Tongue (tissue), 2 donors: ENCODE results near the gene MED10. TPM values are rescaled to one million over a fixed set of nuclear protein-coding genes. Genes with fewer than 3 reads are reported as not detected.
"Not testable (repeated sequence)": the region's sequence is repeated elsewhere in the genome, so short reads cannot be mapped to it uniquely, and the experiment has no call there.

Source experiments
- DNase-seq: peaks from one replicate; pipeline ENCODE4 v3.0.0-alpha.2; 2015
- total RNA-seq: library from RNA; depleted of rRNA; stranded (reverse); fragments of >200 nt; gene quantifications from one replicate; pipeline ENCODE4 v1.2.3, GENCODE V29; 2014

The MED10 gene
- total RNA-seq, 1 donor from 2014 or later: 18.7 TPM

- DNase-seq: no peak
These were observed 5.9 kb downstream of the MED10 start for GRCh38 chr5:6372251-6373080.

GRCh38 chr5:6371079-6371810 lies 7.1 kb downstream of the MED10 start:
- no peak for DNase-seq

GRCh38 chr5:6370580-6370979 lies 7.8 kb downstream of the MED10 start:
- no peak for DNase-seq

GRCh38 chr5:6365977-6366590 lies 12.3 kb downstream of the MED10 start:
- no peak for DNase-seq

- DNase-seq: no peak
These were observed 13.0 kb downstream of the MED10 start for GRCh38 chr5:6365142-6365976.

GRCh38 chr5:6363454-6364011 lies 14.8 kb downstream of the MED10 start:
- not testable (repeated sequence) for DNase-seq

DNA sequence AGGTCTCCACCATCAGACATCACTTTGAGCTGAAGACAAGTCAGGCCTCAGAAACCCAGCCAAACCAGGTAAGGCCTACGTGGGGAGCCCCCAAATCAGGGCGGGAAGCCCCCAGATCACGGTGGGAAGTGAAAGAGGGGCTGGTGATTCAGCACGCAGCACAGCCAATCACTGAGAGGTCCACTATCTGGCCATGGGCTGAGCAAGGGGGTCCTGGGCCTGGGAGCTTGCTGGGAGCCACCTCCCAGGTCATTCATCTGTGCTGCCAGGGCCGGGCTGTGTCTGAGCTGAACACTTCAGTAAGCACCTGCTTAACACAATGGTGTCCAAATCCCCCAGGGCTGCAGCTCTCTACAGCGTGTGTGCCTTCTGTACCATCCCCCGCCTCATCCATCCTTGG lies 15.5 kb downstream of the MED10 start:
- no peak for DNase-seq

GRCh38 chr5:6361101-6361500 lies 17.2 kb downstream of the MED10 start:
- DNase-seq: no peak

DNA sequence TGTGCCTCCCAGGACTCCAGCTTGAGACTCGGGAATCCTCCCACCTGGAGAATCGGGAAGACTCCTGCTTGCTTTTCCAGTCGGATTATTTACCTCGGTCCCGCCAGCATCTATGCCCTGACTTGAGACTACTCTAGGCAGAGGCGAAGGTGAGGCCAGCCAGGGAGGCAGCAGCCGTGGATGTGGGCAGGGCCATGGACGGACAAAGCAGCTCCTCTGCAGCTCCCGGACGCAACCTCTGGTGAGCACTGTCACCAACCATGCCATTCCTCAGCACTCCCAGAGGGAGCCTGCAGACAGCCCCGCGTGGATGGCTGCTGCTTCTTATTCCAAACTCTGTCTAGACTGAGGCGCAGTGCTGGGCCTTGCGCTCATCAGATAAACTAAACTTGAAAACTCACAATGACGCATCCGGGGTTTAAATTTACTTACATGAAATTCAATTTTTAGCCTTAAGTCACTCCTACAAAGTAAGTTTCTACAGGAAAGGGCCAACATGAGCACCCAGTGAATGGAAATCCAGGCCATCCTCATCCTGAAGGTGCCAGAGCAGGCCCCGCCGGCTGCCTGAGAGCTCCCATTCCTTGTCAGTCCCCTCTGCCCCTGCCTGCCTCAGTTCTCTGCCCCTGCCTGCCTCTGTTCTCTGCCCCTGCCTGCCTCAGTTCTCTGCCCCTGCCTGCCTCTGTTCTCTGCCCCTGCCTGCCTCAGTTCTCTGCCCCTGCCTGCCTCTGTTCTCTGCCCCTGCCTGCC lies 17.8 kb downstream of the MED10 start:
- no peak for DNase-seq

DNA sequence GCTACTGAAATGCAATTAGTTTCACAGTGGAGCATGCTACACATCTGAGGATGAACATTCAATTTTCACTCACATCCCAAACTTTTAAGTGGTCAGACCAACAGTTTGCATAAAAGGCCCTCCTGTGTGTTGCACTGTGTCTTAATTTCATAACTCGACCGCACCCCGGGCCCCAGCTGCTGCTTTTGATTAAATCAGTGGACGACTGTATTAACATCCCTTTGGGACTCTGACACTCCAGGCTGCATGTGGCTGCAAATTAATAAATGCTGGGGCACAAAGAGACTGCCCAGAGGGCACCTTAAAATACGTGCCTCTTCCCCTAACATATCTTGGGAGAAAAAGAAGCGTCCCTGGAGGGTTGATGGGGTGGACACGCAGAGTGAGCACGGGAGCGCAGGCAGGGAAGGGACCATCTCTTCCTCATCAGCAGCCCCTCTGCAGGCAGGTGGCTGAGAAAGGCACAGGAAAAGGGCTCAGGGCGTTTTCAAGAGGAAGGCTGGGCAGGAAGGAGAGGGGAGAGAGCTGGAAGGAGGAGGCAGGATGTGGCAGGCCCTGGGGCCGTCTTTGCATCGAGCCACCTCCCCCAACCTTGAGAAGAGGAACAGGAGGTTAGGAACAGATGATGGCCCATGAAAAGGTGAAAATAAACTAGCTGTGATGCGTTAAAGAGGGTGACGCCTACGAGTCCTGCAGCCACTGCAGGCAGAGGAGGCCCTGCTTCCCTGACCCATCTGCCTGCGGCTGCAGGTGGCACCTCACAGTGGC lies 18.6 kb downstream of the MED10 start:
- DNase-seq: no peak

- no peak for DNase-seq
These were observed 19.9 kb downstream of the MED10 start for GRCh38 chr5:6358434-6358820.

- DNase-seq: not testable (repeated sequence)
These were observed 20.4 kb downstream of the MED10 start for GRCh38 chr5:6357817-6358433.

- no peak for DNase-seq
These were observed 21.7 kb downstream of the MED10 start for GRCh38 chr5:6356578-6357164.

DNA sequence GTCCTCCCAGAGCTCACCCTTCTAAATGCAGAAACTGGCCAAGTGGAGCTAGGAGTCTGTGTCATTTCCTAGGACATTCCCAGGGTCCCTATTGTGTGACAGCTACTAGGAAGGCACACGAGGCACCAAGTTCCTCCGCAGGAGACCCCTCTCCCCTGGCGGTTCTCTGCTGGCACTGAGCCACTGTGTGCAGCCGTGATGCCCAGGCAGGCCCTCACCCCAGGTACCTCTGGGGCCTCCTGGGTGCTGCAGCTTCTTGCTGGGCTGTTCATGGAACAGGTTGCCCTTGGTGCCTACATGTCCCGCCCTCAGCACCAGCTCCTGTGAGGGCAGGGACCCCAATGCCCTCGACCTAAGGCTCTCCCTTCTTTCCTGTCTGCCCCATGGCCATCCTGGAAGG lies 23.1 kb downstream of the MED10 start:
- DNase-seq: no peak

- no peak for DNase-seq
These were observed 23.5 kb downstream of the MED10 start for GRCh38 chr5:6354848-6355247.

DNA sequence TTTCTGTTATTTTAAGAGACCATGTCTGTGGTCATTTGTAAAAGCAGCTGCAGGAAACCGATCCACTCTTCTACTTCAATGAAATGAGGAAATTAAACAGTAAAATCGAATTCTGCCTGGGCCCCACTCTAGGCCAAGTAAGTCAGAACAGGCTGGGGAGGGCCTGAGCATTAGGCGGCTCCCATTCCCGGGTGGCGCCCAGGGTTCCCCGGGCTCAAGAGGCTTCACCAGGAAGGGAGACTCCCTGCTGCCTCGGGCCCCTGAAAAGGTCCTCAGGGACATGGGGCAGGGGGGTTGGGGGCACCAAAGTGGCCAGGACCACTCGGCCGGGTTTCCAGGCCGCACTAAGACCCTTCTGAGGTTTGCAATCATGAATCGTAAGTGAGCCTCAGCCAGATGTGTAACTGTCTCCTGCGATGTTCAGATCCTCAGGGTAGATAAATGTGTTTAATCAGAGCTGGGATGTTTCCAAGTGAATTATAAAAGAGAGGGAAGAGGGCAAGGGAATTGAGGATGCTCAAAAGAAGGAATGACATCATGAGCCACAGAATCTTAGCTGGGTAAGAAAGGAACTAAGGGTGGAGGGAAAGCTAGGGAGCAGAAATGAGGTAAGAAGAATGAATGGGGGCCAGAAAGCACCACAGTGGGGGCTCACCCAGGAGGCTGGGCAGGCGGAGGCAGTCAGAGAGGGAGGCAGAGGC lies 24.6 kb downstream of the MED10 start:
- DNase-seq: no peak

DNA sequence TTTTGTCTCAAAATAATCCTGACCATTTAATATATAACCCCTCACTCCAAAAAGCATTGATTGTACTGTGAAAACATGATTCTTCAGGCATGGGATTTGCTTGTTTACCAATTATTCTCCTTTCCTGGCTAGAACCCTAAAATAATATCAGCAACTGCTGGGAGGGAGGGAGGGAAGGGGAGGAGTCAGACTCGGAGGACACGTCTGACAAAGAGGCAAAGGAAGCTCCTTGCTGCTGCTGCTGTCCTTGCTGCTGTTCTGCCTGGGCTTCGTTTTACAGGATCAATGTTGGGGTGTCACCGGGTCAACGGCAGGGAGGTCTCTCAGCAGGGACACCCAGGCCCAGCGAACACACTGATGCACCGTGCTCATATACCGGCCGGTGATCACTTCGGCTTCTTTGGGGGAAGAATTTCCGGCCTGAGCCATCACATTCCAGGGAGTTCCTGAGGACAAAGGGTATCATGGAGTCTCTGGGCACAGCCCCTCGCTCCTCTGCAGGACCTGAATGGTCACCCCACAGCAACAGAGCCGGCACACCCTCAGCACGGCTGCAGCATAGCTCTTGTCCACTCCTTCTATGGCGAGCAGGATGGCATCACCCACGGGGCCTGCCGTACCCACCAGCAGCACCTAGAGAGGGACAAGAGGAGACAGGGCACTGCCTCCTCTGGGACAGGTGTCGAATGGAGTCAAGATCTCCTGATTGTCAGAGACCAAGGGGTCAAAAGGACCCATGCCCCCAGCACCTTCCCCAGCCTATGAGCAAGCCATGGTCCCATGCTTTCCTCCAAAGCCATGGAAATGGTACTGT lies 27.9 kb downstream of the MED10 start:
- no peak for DNase-seq

DNA sequence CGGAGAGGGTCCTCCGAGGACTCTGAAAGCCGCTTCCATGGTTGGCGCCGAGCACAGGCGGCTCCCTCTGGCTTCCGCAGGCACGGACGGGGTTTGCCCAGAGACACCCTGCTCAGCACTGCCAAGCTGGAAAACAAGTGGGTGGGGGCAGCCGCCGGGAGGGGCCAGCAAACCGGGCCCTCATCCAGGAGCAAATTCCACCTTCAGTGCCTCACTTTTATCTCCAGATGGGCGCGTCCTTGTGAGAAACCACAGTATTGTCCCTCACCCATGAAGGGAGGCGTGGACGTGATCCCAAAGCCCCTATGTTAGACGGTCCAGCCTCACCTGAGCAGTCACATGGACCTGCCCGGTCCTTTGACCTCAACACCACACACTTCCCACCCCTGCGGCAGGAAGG lies 29.0 kb downstream of the MED10 start:
- DNase-seq: no peak
